Keratinocyte (primary cell): ENCODE measurements around the gene TARBP1.

ENCODE experiments used
- EZH2 ChIP-seq: IDR thresholded peaks from one replicate; pipeline ENCODE4 v1.6.1; 2012; ENCODE audit warnings: inconsistent platforms, mild to moderate bottlenecking, low read length, moderate library complexity
- TF ChIP-seq, protein P1 (sequence below), 3 experiments: IDR thresholded peaks in 1 of 3; conservative IDR thresholded peaks in 1 of 3; optimal IDR thresholded peaks in 1 of 3; 2 replicates in 2 of 3; 3 replicates in 1 of 3; pipeline versions ENCODE3 to v1.5.1; 2011; ENCODE audit warnings: low read length in 3 of 3, mild to moderate bottlenecking in 3 of 3, moderate library complexity in 2 of 3, control low read depth in 1 of 3, inconsistent platforms in 1 of 3; ENCODE audit not compliant: insufficient read depth in 2 of 3; ENCODE audit errors: extremely low read depth in 1 of 3

- TF ChIP-seq, protein P1, sequence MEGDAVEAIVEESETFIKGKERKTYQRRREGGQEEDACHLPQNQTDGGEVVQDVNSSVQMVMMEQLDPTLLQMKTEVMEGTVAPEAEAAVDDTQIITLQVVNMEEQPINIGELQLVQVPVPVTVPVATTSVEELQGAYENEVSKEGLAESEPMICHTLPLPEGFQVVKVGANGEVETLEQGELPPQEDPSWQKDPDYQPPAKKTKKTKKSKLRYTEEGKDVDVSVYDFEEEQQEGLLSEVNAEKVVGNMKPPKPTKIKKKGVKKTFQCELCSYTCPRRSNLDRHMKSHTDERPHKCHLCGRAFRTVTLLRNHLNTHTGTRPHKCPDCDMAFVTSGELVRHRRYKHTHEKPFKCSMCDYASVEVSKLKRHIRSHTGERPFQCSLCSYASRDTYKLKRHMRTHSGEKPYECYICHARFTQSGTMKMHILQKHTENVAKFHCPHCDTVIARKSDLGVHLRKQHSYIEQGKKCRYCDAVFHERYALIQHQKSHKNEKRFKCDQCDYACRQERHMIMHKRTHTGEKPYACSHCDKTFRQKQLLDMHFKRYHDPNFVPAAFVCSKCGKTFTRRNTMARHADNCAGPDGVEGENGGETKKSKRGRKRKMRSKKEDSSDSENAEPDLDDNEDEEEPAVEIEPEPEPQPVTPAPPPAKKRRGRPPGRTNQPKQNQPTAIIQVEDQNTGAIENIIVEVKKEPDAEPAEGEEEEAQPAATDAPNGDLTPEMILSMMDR (optimal IDR thresholded peaks at IDR 0.05 in 1 of 3, IDR thresholded peaks at IDR 0.05 in 1 of 3, conservative IDR thresholded peaks at IDR 0.05 in 1 of 3; ENCODE audit: extremely low read depth in 1 of 3, insufficient read depth in 2 of 3, low read length in 3 of 3) = no peak
- no peak for TF ChIP-seq EZH2
These were observed 20.9 kb upstream of the TARBP1 start for GRCh38 chr1:234499943-234500245.
